Esophagus muscularis mucosa (tissue), 4 donors: Measurements from ENCODE around the gene TBC1D9.

ENCODE experiments used
- EP300 ChIP-seq: sonication (generic); formaldehyde crosslinking; IDR thresholded peaks from one replicate; pipeline ENCODE4 v1.6.1; 2017; ENCODE audit warnings: antibody characterized with exemption
- POLR2A ChIP-seq: fragments of 450-650 bp; IDR thresholded peaks from one replicate; pipeline ENCODE4 v1.6.1; 2017; ENCODE audit warnings: antibody characterized with exemption, moderate library complexity, mild to moderate bottlenecking, low read depth
- POLR2AphosphoS5 ChIP-seq, 2 donors: sonication (generic); formaldehyde crosslinking; IDR thresholded peaks; one replicate each; pipeline ENCODE4 v1.6.1; 2017; ENCODE audit warnings: antibody characterized with exemption in 2 of 2
- TF ChIP-seq, protein P1 (sequence below), 3 experiments: fragments of 200-600 bp in 2 of 3; fragments of 450-650 bp in 1 of 3; sonication (generic) in 2 of 3; IDR thresholded peaks; one replicate each; pipeline ENCODE4 v1.5.1; 2017 to 2019; ENCODE audit warnings: antibody characterized with exemption in 3 of 3, mild to moderate bottlenecking in 2 of 3, moderate library complexity in 1 of 3

DNA sequence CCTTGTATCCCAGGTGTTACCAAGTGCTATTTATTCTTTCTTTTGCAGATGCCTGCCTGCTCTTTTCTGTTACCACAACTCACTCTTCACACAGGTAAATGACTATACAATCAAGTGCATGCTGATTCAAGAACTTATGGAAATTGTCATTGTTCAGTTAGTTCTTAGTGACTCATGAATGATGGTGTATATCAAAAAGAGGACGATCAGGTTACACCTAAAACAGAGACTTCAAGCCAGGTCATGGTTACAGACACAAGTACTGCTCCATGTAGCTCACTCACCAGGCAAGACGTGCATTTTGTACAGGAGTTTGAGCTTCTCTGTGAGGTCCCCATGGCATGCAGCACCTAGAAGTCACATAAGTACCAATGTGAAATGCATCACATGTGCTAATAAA is 128.2 kb downstream of the TBC1D9 start:
- TF ChIP-seq, protein P1, sequence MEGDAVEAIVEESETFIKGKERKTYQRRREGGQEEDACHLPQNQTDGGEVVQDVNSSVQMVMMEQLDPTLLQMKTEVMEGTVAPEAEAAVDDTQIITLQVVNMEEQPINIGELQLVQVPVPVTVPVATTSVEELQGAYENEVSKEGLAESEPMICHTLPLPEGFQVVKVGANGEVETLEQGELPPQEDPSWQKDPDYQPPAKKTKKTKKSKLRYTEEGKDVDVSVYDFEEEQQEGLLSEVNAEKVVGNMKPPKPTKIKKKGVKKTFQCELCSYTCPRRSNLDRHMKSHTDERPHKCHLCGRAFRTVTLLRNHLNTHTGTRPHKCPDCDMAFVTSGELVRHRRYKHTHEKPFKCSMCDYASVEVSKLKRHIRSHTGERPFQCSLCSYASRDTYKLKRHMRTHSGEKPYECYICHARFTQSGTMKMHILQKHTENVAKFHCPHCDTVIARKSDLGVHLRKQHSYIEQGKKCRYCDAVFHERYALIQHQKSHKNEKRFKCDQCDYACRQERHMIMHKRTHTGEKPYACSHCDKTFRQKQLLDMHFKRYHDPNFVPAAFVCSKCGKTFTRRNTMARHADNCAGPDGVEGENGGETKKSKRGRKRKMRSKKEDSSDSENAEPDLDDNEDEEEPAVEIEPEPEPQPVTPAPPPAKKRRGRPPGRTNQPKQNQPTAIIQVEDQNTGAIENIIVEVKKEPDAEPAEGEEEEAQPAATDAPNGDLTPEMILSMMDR (IDR thresholded peaks at IDR 0.05), result no peak
- TF ChIP-seq POLR2A (no peak), POLR2AphosphoS5 (IDR thresholded peaks at IDR 0.05) (no peak), EP300 (no peak)
